Mucosa of rectum (tissue), 2 donors: ENCODE measurements around the gene MTG2.

ENCODE experiments used
- H3K27ac ChIP-seq, 2 donors: one replicate each; pipeline ENCODE4 v1.7.0; 2013; ENCODE audit warnings: inconsistent platforms in 2 of 2, low read depth in 2 of 2, low read length in 2 of 2
- H3K27me3 ChIP-seq, 2 donors: one replicate each; pipeline ENCODE4 v1.7.0; 2013; ENCODE audit warnings: low read length in 2 of 2; ENCODE audit not compliant: control insufficient read depth in 2 of 2, insufficient read depth in 2 of 2
- H3K36me3 ChIP-seq, 2 donors: one replicate each; pipeline ENCODE4 v1.7.0; 2013; ENCODE audit warnings: low read length in 2 of 2; ENCODE audit not compliant: control insufficient read depth in 2 of 2, insufficient read depth in 2 of 2
- H3K4me1 ChIP-seq, 2 donors: one replicate each; pipeline ENCODE4 v1.7.0; 2013; ENCODE audit warnings: low read length in 2 of 2, mild to moderate bottlenecking in 1 of 2; ENCODE audit not compliant: control insufficient read depth in 2 of 2, insufficient read depth in 2 of 2
- H3K4me3 ChIP-seq, 2 donors: one replicate each; pipeline ENCODE4 v1.7.0; 2013; ENCODE audit warnings: low read length in 2 of 2
- H3K9ac ChIP-seq, 2 donors: one replicate each; pipeline ENCODE4 v1.7.0; 2013; ENCODE audit warnings: low read length in 2 of 2, low read depth in 1 of 2, mild to moderate bottlenecking in 1 of 2
- H3K9me3 ChIP-seq, 2 donors: one replicate each; pipeline ENCODE4 v1.7.0; 2013; ENCODE audit warnings: low read length in 2 of 2; ENCODE audit not compliant: control insufficient read depth in 2 of 2
- donor health status: healthy.
- donor health status: Normal muscosa, but diverticular disease.

MTG2 gene

GRCh38 chr20:62219992-62220665 lies 37.3 kb downstream of the MTG2 start, which contains the start of gene HRH3:
HRH3 (minus strand) TSS chr20:62220278; CDS start chr20:62219970, 308 bp downstream.
- Histone ChIP-seq H3K9ac (no peak within 1 kb of the TSS), H3K27me3 (peaks cover 39 to 50% of the 10 kb centered on the region in 2 donors), H3K36me3 (no peaks in the 10 kb centered on the region), H3K27ac (no peak within 1 kb of the TSS), H3K9me3 (no peaks in the 10 kb centered on the region), H3K4me1 (peaks cover 0 to 7% of the 10 kb centered on the region in 2 donors), H3K4me3 (no peak within 1 kb of the TSS)

- Histone ChIP-seq H3K9me3 (no peaks in the 10 kb centered on the region), H3K4me1 (peaks cover 0 to 7% of the 10 kb centered on the region in 2 donors), H3K27ac (no peak overlapping the region), H3K9ac (no peak overlapping the region), H3K27me3 (peaks cover 36 to 49% of the 10 kb centered on the region in 2 donors), H3K4me3 (no peak overlapping the region), H3K36me3 (no peaks in the 10 kb centered on the region)
Observed at GRCh38 chr20:62220666-62221568, 38.1 kb downstream of the MTG2 start.

GRCh38 chr20:62222266-62222850 lies 39.5 kb downstream of the MTG2 start:
- Histone ChIP-seq H3K4me3 (no peak overlapping the region), H3K27me3 (peaks cover 37 to 41% of the 10 kb centered on the region in 2 donors), H3K9ac (no peak overlapping the region), H3K9me3 (no peaks in the 10 kb centered on the region), H3K27ac (no peak overlapping the region), H3K36me3 (no peaks in the 10 kb centered on the region), H3K4me1 (peaks cover 0 to 7% of the 10 kb centered on the region in 2 donors)

GRCh38 chr20:62222972-62223371 lies 40.1 kb downstream of the MTG2 start:
- Histone ChIP-seq H3K4me1 (peaks cover 0 to 7% of the 10 kb centered on the region in 2 donors), H3K4me3 (no peak overlapping the region), H3K27ac (no peak overlapping the region), H3K36me3 (no peaks in the 10 kb centered on the region), H3K27me3 (peaks cover 33 to 35% of the 10 kb centered on the region in 2 donors), H3K9ac (no peak overlapping the region), H3K9me3 (no peaks in the 10 kb centered on the region)

- H3K27me3 ChIP-seq, result peaks cover 28 to 29% of the 10 kb centered on the region in 2 donors
- no peaks in the 10 kb centered on the region for H3K36me3 ChIP-seq
- no peak overlapping the region for H3K9ac ChIP-seq
- H3K27ac ChIP-seq, result no peak overlapping the region
- H3K4me3 ChIP-seq, result no peak overlapping the region
- no peaks in the 10 kb centered on the region for H3K9me3 ChIP-seq
- H3K4me1 ChIP-seq, result peaks cover 3 to 10% of the 10 kb centered on the region in 2 donors
Observed at GRCh38 chr20:62223571-62223970, 40.7 kb downstream of the MTG2 start.

- Histone ChIP-seq H3K36me3 (no peaks in the 10 kb centered on the region), H3K27ac (no peak overlapping the region), H3K4me1 (peaks cover 3 to 10% of the 10 kb centered on the region in 2 donors), H3K27me3 (peaks cover 23 to 26% of the 10 kb centered on the region in 2 donors), H3K9ac (no peak overlapping the region), H3K9me3 (no peaks in the 10 kb centered on the region), H3K4me3 (no peak overlapping the region)
Observed at GRCh38 chr20:62224113-62224855, 41.5 kb downstream of the MTG2 start.

GRCh38 chr20:62225026-62225425 lies 42.2 kb downstream of the MTG2 start:
- no peak overlapping the region for H3K4me3 ChIP-seq
- peaks cover 21 to 26% of the 10 kb centered on the region in 2 donors for H3K27me3 ChIP-seq
- H3K4me1 ChIP-seq, result peaks cover 3 to 7% of the 10 kb centered on the region in 2 donors
- H3K27ac ChIP-seq, result no peak overlapping the region
- H3K9me3 ChIP-seq, result no peaks in the 10 kb centered on the region
- no peaks in the 10 kb centered on the region for H3K36me3 ChIP-seq
- H3K9ac ChIP-seq, result no peak overlapping the region

GRCh38 chr20:62225820-62226635 lies 43.2 kb downstream of the MTG2 start:
- Histone ChIP-seq H3K9ac (no peak overlapping the region), H3K9me3 (no peaks in the 10 kb centered on the region), H3K4me1 (peaks cover 3% of the 10 kb centered on the region in 2 donors), H3K4me3 (no peak overlapping the region), H3K27ac (no peak overlapping the region), H3K27me3 (peaks cover 16 to 22% of the 10 kb centered on the region in 2 donors), H3K36me3 (no peaks in the 10 kb centered on the region)
